CD14-positive monocyte (primary cell): ENCODE data around the gene TSHZ2. TPM values are rescaled to one million over a fixed set of nuclear protein-coding genes. Genes with fewer than 3 reads are reported as not detected.

Source experiments
- DNase-seq, 3 donors: peaks; one replicate each; pipeline ENCODE4 v3.0.0-alpha.2; 2011 to 2022
- H2AFZ ChIP-seq: 2 replicates; pipeline ENCODE4 v1.6.0; 2012; ENCODE audit warnings: mild to moderate bottlenecking, low read depth, low read length, inconsistent platforms; ENCODE audit not compliant: insufficient read depth, poor library complexity, severe bottlenecking
- H3K27ac ChIP-seq, 2 donors: 1 replicate in 1 of 2; 2 replicates in 1 of 2; pipeline ENCODE4 v1.5.1; 2012 to 2013; ENCODE audit warnings: low read length in 2 of 2, control low read depth in 1 of 2, inconsistent platforms in 1 of 2, low read depth in 1 of 2, mild to moderate bottlenecking in 1 of 2
- H3K27me3 ChIP-seq, 2 donors: one replicate each; pipeline versions ENCODE4 v1.6.0 to v1.6.1; 2011 to 2013; ENCODE audit warnings: low read length in 2 of 2; ENCODE audit not compliant: control insufficient read depth in 2 of 2, insufficient read depth in 2 of 2
- H3K36me3 ChIP-seq, 2 donors: replicated peaks in 1 of 2; 1 replicate in 1 of 2; 2 replicates in 1 of 2; pipeline versions ENCODE4 v1.5.1 to v1.6.1; 2012 to 2013; ENCODE audit warnings: low read length in 2 of 2, control low read depth in 1 of 2, inconsistent platforms in 1 of 2, mild to moderate bottlenecking in 1 of 2; ENCODE audit not compliant: insufficient read depth in 2 of 2, control insufficient read depth in 1 of 2
- H3K4me1 ChIP-seq, 2 donors: 1 replicate in 1 of 2; 2 replicates in 1 of 2; pipeline versions ENCODE4 v1.5.1 to v1.6.1; 2012 to 2013; ENCODE audit warnings: low read length in 2 of 2, control low read depth in 1 of 2, inconsistent platforms in 1 of 2, mild to moderate bottlenecking in 1 of 2, moderate library complexity in 1 of 2; ENCODE audit not compliant: insufficient read depth in 2 of 2, control insufficient read depth in 1 of 2
- H3K4me2 ChIP-seq: replicated peaks from 2 replicates; pipeline ENCODE3; 2012; ENCODE audit warnings: low read length, moderate library complexity, mild to moderate bottlenecking; ENCODE audit not compliant: poor library complexity, severe bottlenecking; ENCODE audit errors: extremely low read depth
- H3K4me3 ChIP-seq, 3 experiments: fragments of 200-600 bp in 1 of 3; sonication (generic) in 1 of 3; replicated peaks in 1 of 3; 1 replicate in 2 of 3; 2 replicates in 1 of 3; pipeline ENCODE4 v1.5.1; 2011 to 2013; ENCODE audit warnings: low read length in 3 of 3, mild to moderate bottlenecking in 3 of 3, control low read depth in 2 of 3, low read depth in 2 of 3, inconsistent platforms in 1 of 3, moderate library complexity in 1 of 3
- H3K79me2 ChIP-seq: 2 replicates; pipeline ENCODE4 v1.6.0; 2012; ENCODE audit warnings: mild to moderate bottlenecking, control low read depth, inconsistent platforms, low read length, moderate library complexity; ENCODE audit not compliant: insufficient read depth
- H3K9ac ChIP-seq: 2 replicates; pipeline ENCODE4 v1.6.0; 2017; ENCODE audit warnings: low read length, mild to moderate bottlenecking; ENCODE audit not compliant: insufficient read depth, poor library complexity, severe bottlenecking
- H3K9me3 ChIP-seq, 2 donors: replicated peaks in 1 of 2; 1 replicate in 1 of 2; 2 replicates in 1 of 2; pipeline versions ENCODE4 v1.5.1 to v1.6.1; 2012 to 2013; ENCODE audit warnings: low read length in 2 of 2, control low read depth in 1 of 2; ENCODE audit not compliant: control insufficient read depth in 1 of 2, insufficient read depth in 1 of 2
- H4K20me1 ChIP-seq: 2 replicates; pipeline ENCODE4 v1.6.0; 2012; ENCODE audit warnings: mild to moderate bottlenecking, low read length, control low read depth, moderate library complexity; ENCODE audit not compliant: insufficient read depth
- H3K27ac Mint-ChIP-seq, 7 donors: one replicate each; pipeline ENCODE4 v1.8.0; 2020; ENCODE audit warnings: mild to moderate bottlenecking in 7 of 7, mixed read lengths in 7 of 7, moderate library complexity in 6 of 7, inconsistent platforms in 2 of 7
- H3K27me3 Mint-ChIP-seq, 3 donors: one replicate each; pipeline ENCODE4 v1.8.0; 2021 to 2022; ENCODE audit warnings: low read depth in 3 of 3, mild to moderate bottlenecking in 3 of 3, mixed read lengths in 3 of 3, moderate library complexity in 3 of 3, inconsistent platforms in 1 of 3
- H3K36me3 Mint-ChIP-seq, 2 donors: one replicate each; pipeline ENCODE4 v1.8.0; 2020; ENCODE audit warnings: mixed read lengths in 2 of 2, inconsistent platforms in 1 of 2, mild to moderate bottlenecking in 1 of 2
- H3K4me1 Mint-ChIP-seq: one replicate; pipeline ENCODE4 v1.8.0; 2020; ENCODE audit warnings: mild to moderate bottlenecking, mixed read lengths
- H3K4me3 Mint-ChIP-seq, 2 donors: one replicate each; pipeline ENCODE4 v1.8.0; 2020; ENCODE audit warnings: mild to moderate bottlenecking in 2 of 2, mixed read lengths in 2 of 2, moderate library complexity in 1 of 2
- H3K9me3 Mint-ChIP-seq, 7 donors: one replicate each; pipeline ENCODE4 v1.8.0; 2020 to 2022; ENCODE audit warnings: mixed read lengths in 7 of 7, mild to moderate bottlenecking in 6 of 7, moderate library complexity in 6 of 7, inconsistent platforms in 2 of 7
- WGBS: methylation state at CpG from one replicate; pipeline ENCODE4 v1.1.5; 2013; ENCODE audit warnings: missing lambda C conversion rate; ENCODE audit not compliant: insufficient coverage; 5-methylcytosine and 5-hydroxymethylcytosine counted together
- intact Hi-C, 2 donors: fragments of 100-400 bp; cut with micrococcal nuclease; formaldehyde crosslinking; loops; one replicate each; pipeline versions ENCODE4 v1.15.0 to v1.15.1; 2023
- polyA plus RNA-seq, 3 donors: library from polyadenylated mRNA; depleted of rRNA in 1 of 3; unstranded in 2 of 3; stranded (reverse) in 1 of 3; fragments of 300-500 nt in 2 of 3; fragments of >200 nt in 1 of 3; fragmentation: Illumina TruSeq in 2 of 3; gene quantifications; 1 replicate in 2 of 3; 2 replicates in 1 of 3; pipeline ENCODE4 v1.2.3, GENCODE V29; 2012 to 2021
- TF ChIP-seq, protein P1 (sequence below): fragments of 200-600 bp; IDR thresholded peaks from one replicate; pipeline ENCODE4 v1.8.0; 2022; ENCODE audit warnings: antibody characterized with exemption, mild to moderate bottlenecking

TSHZ2 gene
- polyA plus RNA-seq, 3 donors = not detected

DNA sequence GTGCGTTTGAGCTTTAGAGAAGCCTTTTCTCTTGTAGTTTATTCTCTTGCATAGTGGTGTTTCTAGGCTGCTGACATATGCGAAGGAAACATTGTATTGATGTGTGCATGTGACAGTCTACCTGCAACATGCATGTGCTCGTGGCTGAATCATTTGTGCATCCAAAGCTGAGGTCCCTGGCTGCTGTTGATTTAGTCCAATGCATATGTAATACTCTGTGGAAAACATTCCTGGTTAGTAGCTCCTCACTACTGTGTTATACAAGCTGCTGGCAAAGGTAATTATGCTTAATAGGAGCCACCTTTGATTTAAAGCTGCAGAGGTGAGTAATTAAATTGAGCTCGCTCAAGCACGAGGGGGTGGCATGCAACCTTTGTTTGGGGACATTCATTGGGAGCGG, 24.5 kb downstream of the TSHZ2 start:
- H3K27me3 Mint-ChIP-seq = peaks cover 2 to 3% (median 2%) of the 10 kb centered on the region in 3 donors
- H3K4me3 Mint-ChIP-seq = no peak overlapping the region
- H3K36me3 Mint-ChIP-seq = no peaks in the 10 kb centered on the region
- TF ChIP-seq, protein P1, sequence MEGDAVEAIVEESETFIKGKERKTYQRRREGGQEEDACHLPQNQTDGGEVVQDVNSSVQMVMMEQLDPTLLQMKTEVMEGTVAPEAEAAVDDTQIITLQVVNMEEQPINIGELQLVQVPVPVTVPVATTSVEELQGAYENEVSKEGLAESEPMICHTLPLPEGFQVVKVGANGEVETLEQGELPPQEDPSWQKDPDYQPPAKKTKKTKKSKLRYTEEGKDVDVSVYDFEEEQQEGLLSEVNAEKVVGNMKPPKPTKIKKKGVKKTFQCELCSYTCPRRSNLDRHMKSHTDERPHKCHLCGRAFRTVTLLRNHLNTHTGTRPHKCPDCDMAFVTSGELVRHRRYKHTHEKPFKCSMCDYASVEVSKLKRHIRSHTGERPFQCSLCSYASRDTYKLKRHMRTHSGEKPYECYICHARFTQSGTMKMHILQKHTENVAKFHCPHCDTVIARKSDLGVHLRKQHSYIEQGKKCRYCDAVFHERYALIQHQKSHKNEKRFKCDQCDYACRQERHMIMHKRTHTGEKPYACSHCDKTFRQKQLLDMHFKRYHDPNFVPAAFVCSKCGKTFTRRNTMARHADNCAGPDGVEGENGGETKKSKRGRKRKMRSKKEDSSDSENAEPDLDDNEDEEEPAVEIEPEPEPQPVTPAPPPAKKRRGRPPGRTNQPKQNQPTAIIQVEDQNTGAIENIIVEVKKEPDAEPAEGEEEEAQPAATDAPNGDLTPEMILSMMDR = no peak
- H3K27ac Mint-ChIP-seq = no peak overlapping the region
- Histone ChIP-seq H3K9me3 (no peaks in the 10 kb centered on the region), H3K4me3 (no peak overlapping the region), H3K27ac (no peak overlapping the region), H3K4me1 (no peaks in the 10 kb centered on the region), H3K36me3 (no peaks in the 10 kb centered on the region), H4K20me1 (no peaks in the 10 kb centered on the region), H3K9ac (no peak overlapping the region), H3K27me3 (no peaks in the 10 kb centered on the region), H3K4me2 (no peak overlapping the region), H3K79me2 (no peaks in the 10 kb centered on the region), H2AFZ (no peak overlapping the region)
- H3K9me3 Mint-ChIP-seq = peaks cover 0 to 2% (median 0%) of the 10 kb centered on the region in 7 donors
- 77% methylated on average over 6 of the region's 6 CpGs for WGBS
- no peak for DNase-seq
- intact Hi-C loops = no loop called here
- no peaks in the 10 kb centered on the region for H3K4me1 Mint-ChIP-seq

DNA sequence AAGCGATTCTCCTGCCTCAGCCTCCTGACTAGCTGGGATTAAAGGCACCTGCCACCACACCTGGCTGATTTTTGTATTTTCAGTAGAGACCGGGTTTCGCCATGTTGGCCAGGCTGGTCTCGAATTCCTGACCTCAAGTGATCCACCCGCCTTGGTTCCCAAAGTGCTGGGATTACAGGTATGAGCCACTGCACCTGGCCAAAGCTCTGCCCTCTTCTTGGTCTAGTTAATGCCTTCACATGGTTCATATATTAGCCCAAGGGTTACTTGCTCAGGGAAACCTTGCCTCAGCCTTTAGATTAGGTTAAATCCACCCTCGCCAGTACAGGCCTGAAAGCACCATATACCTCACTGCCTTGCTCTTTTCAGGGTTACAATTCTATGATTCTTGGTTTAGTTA, 26.1 kb downstream of the TSHZ2 start:
- H3K4me3 Mint-ChIP-seq = no peak overlapping the region
- Histone ChIP-seq H3K79me2 (no peaks in the 10 kb centered on the region), H3K27me3 (no peaks in the 10 kb centered on the region), H3K4me2 (no peak overlapping the region), H3K4me3 (no peak overlapping the region), H4K20me1 (no peaks in the 10 kb centered on the region), H3K9me3 (no peaks in the 10 kb centered on the region), H2AFZ (no peak overlapping the region), H3K4me1 (no peaks in the 10 kb centered on the region), H3K27ac (no peak overlapping the region), H3K36me3 (no peaks in the 10 kb centered on the region), H3K9ac (no peak overlapping the region)
- DNase-seq = no peak
- H3K36me3 Mint-ChIP-seq = no peaks in the 10 kb centered on the region
- no peak overlapping the region for H3K27ac Mint-ChIP-seq
- intact Hi-C loops = no loop called here
- H3K27me3 Mint-ChIP-seq = peaks cover 2 to 3% (median 2%) of the 10 kb centered on the region in 3 donors
- peaks cover 0 to 2% (median 0%) of the 10 kb centered on the region in 7 donors for H3K9me3 Mint-ChIP-seq
- 96% methylated on average over 5 of the region's 6 CpGs for WGBS
- TF ChIP-seq, protein P1 = no peak
- no peaks in the 10 kb centered on the region for H3K4me1 Mint-ChIP-seq
